ENCODE measurements around the gene PCDHB13. TPM values are rescaled to one million over a fixed set of nuclear protein-coding genes. Genes with fewer than 3 reads are reported as not detected.
"Not testable (repeated sequence)": the region's sequence is repeated elsewhere in the genome, so short reads cannot be mapped to it uniquely, and the experiment has no call there.

PCDHB13 gene
- total RNA-seq: 1 to 10 TPM; 3.7 to 5.9 (median 4.8) TPM

DNA sequence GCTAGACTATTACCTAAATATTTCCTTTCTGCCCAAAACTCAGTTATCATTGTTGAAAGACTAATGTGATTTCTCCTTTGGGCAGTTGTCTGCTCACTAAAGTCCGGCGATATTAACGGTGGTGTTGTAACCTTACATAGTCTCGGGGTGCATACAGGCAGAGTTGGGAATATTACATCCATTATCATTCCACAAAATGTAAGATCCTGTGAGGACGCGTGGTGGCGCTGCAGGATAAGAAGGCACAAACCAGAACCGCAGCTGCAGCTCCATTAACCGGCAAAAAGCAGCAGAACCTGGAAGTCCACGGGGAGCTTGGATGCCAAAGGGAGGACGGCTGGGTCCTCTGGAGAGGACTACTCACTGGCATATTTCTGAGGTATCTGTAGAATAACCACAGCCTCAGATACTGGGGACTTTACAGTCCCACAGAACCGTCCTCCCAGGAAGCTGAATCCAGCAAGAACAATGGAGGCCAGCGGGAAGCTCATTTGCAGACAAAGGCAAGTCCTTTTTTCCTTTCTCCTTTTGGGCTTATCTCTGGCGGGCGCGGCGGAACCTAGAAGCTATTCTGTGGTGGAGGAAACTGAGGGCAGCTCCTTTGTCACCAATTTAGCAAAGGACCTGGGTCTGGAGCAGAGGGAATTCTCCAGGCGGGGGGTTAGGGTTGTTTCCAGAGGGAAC, at the start of gene PCDHB13:
Gene PCDHB13 (plus strand): TSS at position 264 of the 684 bp plus-strand sequence. CDS start 205 bp downstream, at position 469.
- H3K4me3 ChIP-seq: peak within 1 kb of the TSS in 1 of 3 donors; percentile 19
- H3K36me3 ChIP-seq: not testable (repeated sequence)

GRCh38 chr5:141172381-141173204, 41.1 kb upstream of the PCDHB13 start, which contains the start of gene PCDHB7:
PCDHB7 (plus strand) TSS chr5:141172644; CDS start chr5:141172836, 192 bp downstream.
- intact Hi-C loops (cut with DNase I; ENCODE audit: low total_unique reads): no loop called here
- Histone ChIP-seq H3K4me1 (no peaks in the 10 kb centered on the region), H3K36me3 (no peaks in the 10 kb centered on the region), H3K9me3 (peaks cover 49 to 74% of the 10 kb centered on the region in 2 donors), H3K4me3 (peak within 1 kb of the TSS; percentile 7 to 24 (median 21)), H3K27me3 (no peaks in the 10 kb centered on the region), H3K27ac (no peak within 1 kb of the TSS)
- no peak for DNase-seq (ENCODE audit: low spot score in 2 of 2)
- TF ChIP-seq POLR2A (IDR thresholded peaks at IDR 0.05) (no peak), POLR2AphosphoS5 (IDR thresholded peaks at IDR 0.05) (no peak)
- TF ChIP-seq, protein P1, sequence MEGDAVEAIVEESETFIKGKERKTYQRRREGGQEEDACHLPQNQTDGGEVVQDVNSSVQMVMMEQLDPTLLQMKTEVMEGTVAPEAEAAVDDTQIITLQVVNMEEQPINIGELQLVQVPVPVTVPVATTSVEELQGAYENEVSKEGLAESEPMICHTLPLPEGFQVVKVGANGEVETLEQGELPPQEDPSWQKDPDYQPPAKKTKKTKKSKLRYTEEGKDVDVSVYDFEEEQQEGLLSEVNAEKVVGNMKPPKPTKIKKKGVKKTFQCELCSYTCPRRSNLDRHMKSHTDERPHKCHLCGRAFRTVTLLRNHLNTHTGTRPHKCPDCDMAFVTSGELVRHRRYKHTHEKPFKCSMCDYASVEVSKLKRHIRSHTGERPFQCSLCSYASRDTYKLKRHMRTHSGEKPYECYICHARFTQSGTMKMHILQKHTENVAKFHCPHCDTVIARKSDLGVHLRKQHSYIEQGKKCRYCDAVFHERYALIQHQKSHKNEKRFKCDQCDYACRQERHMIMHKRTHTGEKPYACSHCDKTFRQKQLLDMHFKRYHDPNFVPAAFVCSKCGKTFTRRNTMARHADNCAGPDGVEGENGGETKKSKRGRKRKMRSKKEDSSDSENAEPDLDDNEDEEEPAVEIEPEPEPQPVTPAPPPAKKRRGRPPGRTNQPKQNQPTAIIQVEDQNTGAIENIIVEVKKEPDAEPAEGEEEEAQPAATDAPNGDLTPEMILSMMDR (IDR thresholded peaks at IDR 0.05): peak in 2 of 3 donors; percentile 20 to 28

More for the DNA sequence above, at the start of gene PCDHB13:
- H3K4me1 ChIP-seq; intact Hi-C loops (cut with DNase I; ENCODE audit: low total_unique reads); DNase-seq (ENCODE audit: low spot score in 2 of 2); H3K27ac ChIP-seq; H3K27me3 ChIP-seq: not testable (repeated sequence)
- TF ChIP-seq, protein P1 (IDR thresholded peaks at IDR 0.05): peak in 2 of 3 donors; percentile 21 to 29
- H3K9me3 ChIP-seq: peaks cover 66 to 93% of the 10 kb centered on the region in 2 donors

DNA sequence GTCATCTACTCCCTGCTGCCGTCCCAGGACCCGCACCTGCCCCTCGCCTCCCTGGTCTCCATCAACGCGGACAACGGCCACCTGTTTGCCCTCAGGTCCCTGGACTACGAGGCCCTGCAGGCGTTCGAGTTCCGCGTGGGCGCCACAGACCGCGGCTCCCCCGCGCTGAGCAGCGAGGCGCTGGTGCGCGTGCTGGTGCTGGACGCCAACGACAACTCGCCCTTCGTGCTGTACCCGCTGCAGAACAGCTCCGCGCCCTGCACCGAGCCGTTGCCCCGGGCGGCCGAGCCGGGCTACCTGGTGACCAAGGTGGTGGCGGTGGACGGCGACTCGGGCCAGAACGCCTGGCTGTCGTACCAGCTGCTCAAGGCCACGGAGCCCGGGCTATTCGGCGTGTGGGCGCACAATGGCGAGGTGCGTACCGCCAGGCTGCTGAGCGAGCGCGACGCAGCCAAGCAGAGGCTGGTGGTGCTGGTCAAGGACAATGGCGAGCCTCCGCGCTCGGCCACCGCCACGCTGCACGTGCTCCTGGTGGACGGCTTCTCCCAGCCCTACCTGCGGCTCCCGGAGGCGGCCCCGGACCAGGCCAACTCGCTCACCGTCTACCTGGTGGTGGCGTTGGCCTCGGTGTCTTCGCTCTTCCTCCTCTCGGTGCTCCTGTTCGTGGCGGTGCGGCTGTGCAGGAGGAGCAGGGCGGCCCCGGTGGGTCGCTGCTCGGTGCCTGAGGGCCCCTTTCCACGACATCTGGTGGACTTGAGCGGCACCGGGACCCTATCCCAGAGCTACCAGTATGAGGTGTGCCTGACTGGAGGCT, 39.2 kb upstream of the PCDHB13 start:
- intact Hi-C loops (cut with DNase I; ENCODE audit: low total_unique reads); H3K4me1 ChIP-seq; H3K27me3 ChIP-seq; H3K36me3 ChIP-seq; DNase-seq (ENCODE audit: low spot score in 2 of 2); H3K27ac ChIP-seq: not testable (repeated sequence)
- Histone ChIP-seq H3K4me3 (peak overlapping the region in 1 of 3 donors; percentile 4), H3K9me3 (peaks cover 52 to 75% of the 10 kb centered on the region in 2 donors)

GRCh38 chr5:141175933-141176332, 37.8 kb upstream of the PCDHB13 start:
- no peak overlapping the region for H3K27ac ChIP-seq
- TF ChIP-seq, protein P1 (IDR thresholded peaks at IDR 0.05): no peak
- no peak for TF ChIP-seq POLR2A (IDR thresholded peaks at IDR 0.05)
- no peak for TF ChIP-seq POLR2AphosphoS5 (IDR thresholded peaks at IDR 0.05)
- no peaks in the 10 kb centered on the region for H3K4me1 ChIP-seq
- intact Hi-C loops (cut with DNase I; ENCODE audit: low total_unique reads): no loop called here
- H3K4me3 ChIP-seq: no peak overlapping the region
- no peaks in the 10 kb centered on the region for H3K27me3 ChIP-seq
- no peaks in the 10 kb centered on the region for H3K36me3 ChIP-seq
- H3K9me3 ChIP-seq: peaks cover 59 to 79% of the 10 kb centered on the region in 2 donors
- no peak for DNase-seq (ENCODE audit: low spot score in 2 of 2)

- peaks cover 59 to 74% of the 10 kb centered on the region in 2 donors for H3K9me3 ChIP-seq
- H3K4me3 ChIP-seq; intact Hi-C loops (cut with DNase I; ENCODE audit: low total_unique reads); H3K27me3 ChIP-seq; H3K36me3 ChIP-seq; DNase-seq (ENCODE audit: low spot score in 2 of 2); H3K4me1 ChIP-seq; H3K27ac ChIP-seq: not testable (repeated sequence)
Measured at GRCh38 chr5:141177577-141178191, 36.0 kb upstream of the PCDHB13 start, which contains the start of gene PCDHB8. PCDHB8 (plus strand) TSS chr5:141177790; CDS start chr5:141178035, 245 bp downstream.

DNA sequence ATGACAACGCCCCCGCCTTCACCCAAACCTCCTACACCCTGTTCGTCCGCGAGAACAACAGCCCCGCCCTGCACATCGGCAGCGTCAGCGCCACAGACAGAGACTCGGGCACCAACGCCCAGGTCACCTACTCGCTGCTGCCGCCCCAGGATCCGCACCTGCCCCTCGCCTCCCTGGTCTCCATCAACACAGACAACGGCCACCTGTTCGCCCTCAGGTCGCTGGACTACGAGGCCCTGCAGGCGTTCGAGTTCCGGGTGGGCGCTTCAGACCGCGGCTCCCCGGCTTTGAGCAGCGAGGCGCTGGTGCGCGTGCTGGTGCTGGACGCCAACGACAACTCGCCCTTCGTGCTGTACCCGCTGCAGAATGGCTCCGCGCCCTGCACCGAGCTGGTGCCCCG, 34.3 kb upstream of the PCDHB13 start:
- H3K4me3 ChIP-seq; DNase-seq (ENCODE audit: low spot score in 2 of 2); intact Hi-C loops (cut with DNase I; ENCODE audit: low total_unique reads); H3K36me3 ChIP-seq; H3K27ac ChIP-seq; H3K27me3 ChIP-seq; H3K4me1 ChIP-seq: not testable (repeated sequence)
- H3K9me3 ChIP-seq: peaks cover 62 to 71% of the 10 kb centered on the region in 2 donors

GRCh38 chr5:141179876-141180275, 33.8 kb upstream of the PCDHB13 start:
- intact Hi-C loops (cut with DNase I; ENCODE audit: low total_unique reads); H3K4me3 ChIP-seq; DNase-seq (ENCODE audit: low spot score in 2 of 2); H3K4me1 ChIP-seq; H3K27me3 ChIP-seq; H3K36me3 ChIP-seq; H3K27ac ChIP-seq: not testable (repeated sequence)
- peaks cover 62 to 71% of the 10 kb centered on the region in 2 donors for H3K9me3 ChIP-seq
